ENCODE measurements around the gene NMD3.
A peak's percentile ranks its signal among the peaks of the same experiment; 100 is the strongest.
"Not testable (repeated sequence)": the region's sequence is repeated elsewhere in the genome, so short reads cannot be mapped to it uniquely, and the experiment has no call there.

NMD3 gene

DNA sequence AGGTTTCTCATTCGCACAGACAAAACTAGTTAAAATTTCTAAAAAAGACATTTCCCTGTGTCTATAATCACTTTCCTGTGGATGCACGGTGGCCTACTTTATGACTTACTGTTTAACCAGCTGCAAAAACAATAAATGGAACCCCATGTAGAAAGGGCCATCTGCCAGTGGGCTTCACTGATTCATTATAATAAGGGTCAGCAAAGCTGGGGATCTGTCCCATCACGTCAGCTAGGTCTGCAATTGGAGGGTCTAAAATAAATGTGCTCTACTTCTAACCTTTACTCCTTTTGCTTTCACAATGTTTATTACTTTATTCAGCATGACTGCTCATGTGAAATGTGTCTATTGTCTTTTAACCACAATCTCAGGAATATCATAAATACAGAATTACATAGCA is 43.1 kb upstream of the NMD3 start:
- no peaks in the 10 kb centered on the region for H3K36me3 ChIP-seq (ENCODE audit: insufficient read depth, low read length)
- no peak overlapping the region for H3K4me3 ChIP-seq (ENCODE audit: low read depth in 1 of 2, low read length in 2 of 2)
- no peaks in the 10 kb centered on the region for H3K4me1 ChIP-seq (ENCODE audit: insufficient read depth, low read length)
- no peaks in the 10 kb centered on the region for H3K79me2 ChIP-seq (ENCODE audit: insufficient read depth, low read length)
- no peaks in the 10 kb centered on the region for H4K20me1 ChIP-seq (ENCODE audit: insufficient read depth, low read length)
- TF ChIP-seq, protein P1, sequence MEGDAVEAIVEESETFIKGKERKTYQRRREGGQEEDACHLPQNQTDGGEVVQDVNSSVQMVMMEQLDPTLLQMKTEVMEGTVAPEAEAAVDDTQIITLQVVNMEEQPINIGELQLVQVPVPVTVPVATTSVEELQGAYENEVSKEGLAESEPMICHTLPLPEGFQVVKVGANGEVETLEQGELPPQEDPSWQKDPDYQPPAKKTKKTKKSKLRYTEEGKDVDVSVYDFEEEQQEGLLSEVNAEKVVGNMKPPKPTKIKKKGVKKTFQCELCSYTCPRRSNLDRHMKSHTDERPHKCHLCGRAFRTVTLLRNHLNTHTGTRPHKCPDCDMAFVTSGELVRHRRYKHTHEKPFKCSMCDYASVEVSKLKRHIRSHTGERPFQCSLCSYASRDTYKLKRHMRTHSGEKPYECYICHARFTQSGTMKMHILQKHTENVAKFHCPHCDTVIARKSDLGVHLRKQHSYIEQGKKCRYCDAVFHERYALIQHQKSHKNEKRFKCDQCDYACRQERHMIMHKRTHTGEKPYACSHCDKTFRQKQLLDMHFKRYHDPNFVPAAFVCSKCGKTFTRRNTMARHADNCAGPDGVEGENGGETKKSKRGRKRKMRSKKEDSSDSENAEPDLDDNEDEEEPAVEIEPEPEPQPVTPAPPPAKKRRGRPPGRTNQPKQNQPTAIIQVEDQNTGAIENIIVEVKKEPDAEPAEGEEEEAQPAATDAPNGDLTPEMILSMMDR (IDR thresholded peaks at IDR 0.05; ENCODE audit: borderline replicate concordance, extremely low read depth, low read length, poor library complexity, severe bottlenecking) = no peak
- TF ChIP-seq EZH2 (IDR thresholded peaks at IDR 0.05; ENCODE audit: borderline replicate concordance, low read depth, low read length, severe bottlenecking) = no peak
- no peak overlapping the region for H3K4me2 ChIP-seq (ENCODE audit: insufficient read depth, low read length)
- no peak overlapping the region for H2AFZ ChIP-seq (ENCODE audit: low read depth, low read length)
- ATAC-seq (ENCODE audit: insufficient read depth, low read depth) = no peak
- no peak overlapping the region for H3K27ac ChIP-seq (ENCODE audit: low read length)
- H3K27me3 ChIP-seq (ENCODE audit: insufficient read depth, low read length, poor library complexity) = no peaks in the 10 kb centered on the region
- DNase-seq = no peak
- H3K9me3 ChIP-seq (ENCODE audit: insufficient read depth, low read length, severe bottlenecking) = peaks cover 4% of the 10 kb centered on the region
- H3K9ac ChIP-seq (ENCODE audit: low read depth, low read length) = no peak overlapping the region

DNA sequence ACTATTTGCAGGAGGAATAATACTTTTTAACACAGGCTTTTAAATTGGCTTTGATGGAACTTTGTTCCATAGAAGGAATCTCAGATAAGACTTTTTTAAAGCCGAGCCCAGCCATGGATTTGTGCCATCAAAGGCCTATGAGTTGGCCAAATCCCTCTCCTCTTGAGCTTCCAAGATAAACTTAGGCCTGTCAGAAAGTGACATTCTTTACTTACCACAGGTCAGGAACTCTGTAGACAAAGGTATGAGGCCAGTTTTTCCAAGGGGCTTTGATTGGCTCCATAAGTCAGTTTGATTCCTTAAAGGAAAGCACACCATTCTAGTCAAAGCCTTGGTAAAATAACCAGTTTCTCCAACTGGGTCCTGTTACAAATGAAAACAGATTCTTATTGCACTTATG is 39.7 kb upstream of the NMD3 start:
- H3K9me3 ChIP-seq (ENCODE audit: insufficient read depth, low read length, severe bottlenecking); DNase-seq; ATAC-seq (ENCODE audit: insufficient read depth, low read depth); H4K20me1 ChIP-seq (ENCODE audit: insufficient read depth, low read length); H3K4me3 ChIP-seq (ENCODE audit: low read depth in 1 of 2, low read length in 2 of 2); H3K9ac ChIP-seq (ENCODE audit: low read depth, low read length); H3K4me1 ChIP-seq (ENCODE audit: insufficient read depth, low read length); H3K4me2 ChIP-seq (ENCODE audit: insufficient read depth, low read length); H3K36me3 ChIP-seq (ENCODE audit: insufficient read depth, low read length); H2AFZ ChIP-seq (ENCODE audit: low read depth, low read length); H3K27me3 ChIP-seq (ENCODE audit: insufficient read depth, low read length, poor library complexity); H3K79me2 ChIP-seq (ENCODE audit: insufficient read depth, low read length); H3K27ac ChIP-seq (ENCODE audit: low read length): not testable (repeated sequence)

DNA sequence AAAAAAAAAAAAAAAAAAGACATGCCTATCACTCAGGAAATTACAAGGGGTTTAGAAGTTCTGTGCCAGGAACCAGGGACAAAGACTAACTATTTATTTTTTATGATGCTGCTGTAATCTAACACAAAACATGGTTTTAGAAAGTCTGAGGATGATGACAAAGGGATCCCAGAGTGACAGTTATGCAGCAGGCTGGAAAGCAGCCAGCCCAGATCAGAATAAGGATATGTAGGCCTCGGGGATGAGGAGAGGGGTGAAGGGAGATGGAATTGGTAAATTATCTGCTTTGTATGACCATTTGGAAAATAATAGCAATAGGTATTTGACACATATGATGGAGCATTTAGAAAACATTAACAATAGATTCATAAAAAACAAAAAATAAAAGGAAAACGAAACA is 34.1 kb upstream of the NMD3 start:
- Histone ChIP-seq H3K27me3 (ENCODE audit: insufficient read depth, low read length, poor library complexity) (no peaks in the 10 kb centered on the region), H4K20me1 (ENCODE audit: insufficient read depth, low read length) (no peaks in the 10 kb centered on the region), H3K27ac (ENCODE audit: low read length) (no peak overlapping the region), H3K9me3 (ENCODE audit: insufficient read depth, low read length, severe bottlenecking) (no peaks in the 10 kb centered on the region), H2AFZ (ENCODE audit: low read depth, low read length) (no peak overlapping the region), H3K79me2 (ENCODE audit: insufficient read depth, low read length) (no peaks in the 10 kb centered on the region), H3K4me3 (ENCODE audit: low read depth in 1 of 2, low read length in 2 of 2) (no peak overlapping the region), H3K9ac (ENCODE audit: low read depth, low read length) (no peak overlapping the region), H3K4me2 (ENCODE audit: insufficient read depth, low read length) (no peak overlapping the region), H3K4me1 (ENCODE audit: insufficient read depth, low read length) (no peaks in the 10 kb centered on the region), H3K36me3 (ENCODE audit: insufficient read depth, low read length) (no peaks in the 10 kb centered on the region)
- TF ChIP-seq EZH2 (IDR thresholded peaks at IDR 0.05; ENCODE audit: borderline replicate concordance, low read depth, low read length, severe bottlenecking) = no peak
- TF ChIP-seq, protein P1 (IDR thresholded peaks at IDR 0.05; ENCODE audit: borderline replicate concordance, extremely low read depth, low read length, poor library complexity, severe bottlenecking) = no peak
- DNase-seq = no peak
- no peak for ATAC-seq (ENCODE audit: insufficient read depth, low read depth)

DNA sequence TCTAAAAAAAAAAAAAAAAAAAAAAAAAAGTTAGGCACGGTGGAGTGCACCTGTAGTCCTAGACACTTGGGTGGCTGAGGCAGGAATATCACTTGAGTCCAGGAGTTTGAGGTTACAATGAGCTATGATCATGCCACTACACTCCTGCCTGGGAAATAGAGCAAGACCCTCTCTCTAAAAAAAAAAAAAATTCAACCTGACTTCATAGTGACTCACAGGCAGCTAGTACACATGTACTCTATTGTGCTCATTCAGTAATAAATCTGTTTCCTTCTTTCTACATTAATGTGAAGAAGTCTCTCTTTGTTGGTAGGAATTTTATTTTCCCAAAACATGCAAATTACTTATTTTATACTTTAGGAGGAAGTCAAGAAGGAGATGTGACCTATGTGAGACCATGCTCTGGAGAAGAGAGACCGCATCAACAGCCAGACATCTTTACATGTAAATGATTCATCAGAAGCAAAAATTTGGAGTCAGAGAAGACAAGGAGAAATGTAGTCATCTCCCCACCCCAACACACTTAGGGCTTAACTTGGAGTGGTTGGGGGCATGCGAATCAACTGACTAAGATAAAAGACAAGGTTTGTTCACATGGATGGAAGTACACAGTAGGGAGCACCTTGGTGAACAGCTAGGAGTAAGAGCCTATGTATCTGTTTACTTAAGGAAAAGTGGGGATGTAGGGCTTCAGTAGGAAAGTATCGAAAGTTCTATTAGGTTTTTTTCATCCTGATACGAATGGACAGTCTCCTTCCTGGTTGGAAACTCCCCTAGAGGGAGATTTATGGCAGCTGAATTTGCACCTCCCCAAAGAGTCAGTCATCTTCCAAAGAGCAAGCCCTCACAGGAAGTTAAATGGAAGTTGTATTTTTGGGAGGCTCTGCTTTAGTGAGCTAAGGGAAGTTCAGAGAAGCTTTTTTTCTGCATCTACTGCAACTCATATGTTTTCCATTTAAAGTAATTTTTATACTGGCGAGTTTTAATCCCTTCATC is 23.0 kb upstream of the NMD3 start:
- Histone ChIP-seq H3K4me2 (ENCODE audit: insufficient read depth, low read length) (no peak overlapping the region), H3K9ac (ENCODE audit: low read depth, low read length) (no peak overlapping the region), H3K27ac (ENCODE audit: low read length) (no peak overlapping the region), H3K36me3 (ENCODE audit: insufficient read depth, low read length) (no peaks in the 10 kb centered on the region), H4K20me1 (ENCODE audit: insufficient read depth, low read length) (no peaks in the 10 kb centered on the region), H2AFZ (ENCODE audit: low read depth, low read length) (0 out of 2 replicates have a peak overlapping the region, but pooled peaks have one; percentile 26), H3K4me1 (ENCODE audit: insufficient read depth, low read length) (no peaks in the 10 kb centered on the region), H3K79me2 (ENCODE audit: insufficient read depth, low read length) (no peaks in the 10 kb centered on the region), H3K9me3 (ENCODE audit: insufficient read depth, low read length, severe bottlenecking) (no peaks in the 10 kb centered on the region), H3K27me3 (ENCODE audit: insufficient read depth, low read length, poor library complexity) (no peaks in the 10 kb centered on the region), H3K4me3 (ENCODE audit: low read depth in 1 of 2, low read length in 2 of 2) (no peak overlapping the region)
- no peak for TF ChIP-seq EZH2 (IDR thresholded peaks at IDR 0.05; ENCODE audit: borderline replicate concordance, low read depth, low read length, severe bottlenecking)
- TF ChIP-seq, protein P1 (IDR thresholded peaks at IDR 0.05; ENCODE audit: borderline replicate concordance, extremely low read depth, low read length, poor library complexity, severe bottlenecking) = no peak
- DNase-seq = no peak
- no peak for ATAC-seq (ENCODE audit: insufficient read depth, low read depth)

Measured in DND-41 (cell line).